HepG2 (cell line): ENCODE data around the gene NLRC5. TPM values are rescaled to one million over a fixed set of nuclear protein-coding genes. Genes with fewer than 3 reads are reported as not detected.

Source experiments
- CHD2 ChIP-seq: IDR thresholded peaks from 2 replicates; pipeline ENCODE4 v1.6.1; 2011; ENCODE audit warnings: low read depth, low read length, improper control_type of control experiment
- EZH2 ChIP-seq: conservative IDR thresholded peaks from 2 replicates; pipeline ENCODE4 v1.6.1; 2012; ENCODE audit warnings: mild to moderate bottlenecking, low read depth, low read length, moderate library complexity
- HOXA5 ChIP-seq: sonication (generic); formaldehyde crosslinking; IDR thresholded peaks from 2 replicates; pipeline ENCODE4 v1.4.0; 2020; ENCODE audit warnings: missing genetic modification reagents
- HOXD1 ChIP-seq: sonication (generic); formaldehyde crosslinking; IDR thresholded peaks from 2 replicates; pipeline ENCODE4 v1.5.0; 2020; ENCODE audit warnings: missing genetic modification reagents
- PRDM10 ChIP-seq: sonication (generic); formaldehyde crosslinking; IDR thresholded peaks from 2 replicates; pipeline ENCODE4 v1.4.0; 2020; ENCODE audit warnings: low read depth, missing genetic modification reagents
- PRDM4 ChIP-seq: sonication (generic); formaldehyde crosslinking; IDR thresholded peaks from 2 replicates; pipeline ENCODE4 v1.9.0; 2021; ENCODE audit warnings: missing genetic modification reagents, borderline replicate concordance
- TARDBP ChIP-seq: sonication (generic); formaldehyde crosslinking; IDR thresholded peaks from 2 replicates; pipeline ENCODE4 v1.8.0; 2022; ENCODE audit warnings: mild to moderate bottlenecking, missing genetic modification reagents
- TCF7L2 ChIP-seq: IDR thresholded peaks from 2 replicates; pipeline ENCODE4 v1.6.1; 2011; ENCODE audit warnings: mild to moderate bottlenecking, low read depth, low read length, moderate library complexity
- THAP11 ChIP-seq: IDR thresholded peaks from 2 replicates; pipeline ENCODE4 v1.6.1; 2016; ENCODE audit warnings: missing biosample characterization, missing genetic modification reagents
- ZBTB7A ChIP-seq: sonication (generic); formaldehyde crosslinking; IDR thresholded peaks from 2 replicates; pipeline ENCODE4 v1.8.0; 2022; ENCODE audit warnings: mild to moderate bottlenecking, missing genetic modification reagents
- ZNF234 ChIP-seq: sonication (generic); formaldehyde crosslinking; conservative IDR thresholded peaks from 2 replicates; pipeline ENCODE4 v1.5.1; 2020; ENCODE audit warnings: mild to moderate bottlenecking, missing genetic modification reagents
- ZNF235 ChIP-seq: sonication (generic); formaldehyde crosslinking; IDR thresholded peaks from 2 replicates; pipeline ENCODE4 v1.8.1; 2023; ENCODE audit warnings: mild to moderate bottlenecking, missing genetic modification reagents, borderline replicate concordance
- ZNF652 ChIP-seq: IDR thresholded peaks from 2 replicates; pipeline ENCODE4 v1.6.1; 2016; ENCODE audit warnings: low read depth, borderline replicate concordance
- ZNF737 ChIP-seq: sonication (generic); formaldehyde crosslinking; IDR thresholded peaks from 2 replicates; pipeline ENCODE4 v1.5.0; 2020; ENCODE audit warnings: missing genetic modification reagents, mild to moderate bottlenecking, borderline replicate concordance
- ZSCAN20 ChIP-seq: sonication (generic); formaldehyde crosslinking; IDR thresholded peaks from 2 replicates; pipeline ENCODE4 v1.4.0; 2020; ENCODE audit warnings: missing genetic modification reagents, mild to moderate bottlenecking, borderline replicate concordance
- polyA plus RNA-seq, 8 experiments: library from polyadenylated mRNA; depleted of rRNA in 3 of 8; stranded (reverse) in 7 of 8; unstranded in 1 of 8; fragments of >200 nt; fragmentation: Illumina TruSeq in 4 of 8; extraction: Trizol in 4 of 8; gene quantifications; 2 replicates each; pipeline versions ENCODE4 v1.2.1 to v1.2.3, GENCODE V29; 2011 to 2016; ENCODE audit warnings: low read depth in 4 of 8, missing spikeins in 1 of 8, mixed read lengths in 1 of 8; ENCODE audit not compliant: insufficient read depth in 1 of 8
- total RNA-seq, 5 experiments: library from RNA; depleted of rRNA; stranded (reverse); fragments of >200 nt; fragmentation: Illumina TruSeq; extraction: Trizol; gene quantifications; 2 replicates each; pipeline ENCODE4 v1.2.3, GENCODE V29; 2016; ENCODE audit warnings: low read depth in 1 of 5
- TF ChIP-seq, protein P1 (sequence below): sonication (generic); formaldehyde crosslinking; conservative IDR thresholded peaks from 2 replicates; pipeline ENCODE4 v1.4.0; 2020; ENCODE audit warnings: missing genetic modification reagents
- TF ChIP-seq, protein P2 (sequence below): IDR thresholded peaks from 2 replicates; pipeline ENCODE4 v1.6.1; 2016; ENCODE audit warnings: mild to moderate bottlenecking, missing biosample characterization, missing genetic modification reagents
- TF ChIP-seq, protein P3 (sequence below): sonication (generic); formaldehyde crosslinking; IDR thresholded peaks from 2 replicates; pipeline ENCODE4 v1.8.1; 2023; ENCODE audit warnings: mild to moderate bottlenecking, missing genetic modification reagents

The NLRC5 gene
- total and polyA plus RNA-seq, 2 of the 13 experiments (the other 11 are each of a cell fraction or from before 2014, with no cell fraction given) = 6.3 to 12.7 TPM

- TF ChIP-seq, protein P1, sequence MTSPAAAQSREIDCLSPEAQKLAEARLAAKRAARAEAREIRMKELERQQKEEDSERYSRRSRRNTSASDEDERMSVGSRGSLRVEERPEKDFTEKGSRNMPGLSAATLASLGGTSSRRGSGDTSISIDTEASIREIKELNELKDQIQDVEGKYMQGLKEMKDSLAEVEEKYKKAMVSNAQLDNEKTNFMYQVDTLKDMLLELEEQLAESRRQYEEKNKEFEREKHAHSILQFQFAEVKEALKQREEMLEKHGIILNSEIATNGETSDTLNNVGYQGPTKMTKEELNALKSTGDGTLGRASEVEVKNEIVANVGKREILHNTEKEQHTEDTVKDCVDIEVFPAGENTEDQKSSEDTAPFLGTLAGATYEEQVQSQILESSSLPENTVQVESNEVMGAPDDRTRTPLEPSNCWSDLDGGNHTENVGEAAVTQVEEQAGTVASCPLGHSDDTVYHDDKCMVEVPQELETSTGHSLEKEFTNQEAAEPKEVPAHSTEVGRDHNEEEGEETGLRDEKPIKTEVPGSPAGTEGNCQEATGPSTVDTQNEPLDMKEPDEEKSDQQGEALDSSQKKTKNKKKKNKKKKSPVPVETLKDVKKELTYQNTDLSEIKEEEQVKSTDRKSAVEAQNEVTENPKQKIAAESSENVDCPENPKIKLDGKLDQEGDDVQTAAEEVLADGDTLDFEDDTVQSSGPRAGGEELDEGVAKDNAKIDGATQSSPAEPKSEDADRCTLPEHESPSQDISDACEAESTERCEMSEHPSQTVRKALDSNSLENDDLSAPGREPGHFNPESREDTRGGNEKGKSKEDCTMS (CRISPR knock-in tag) = no peak
- no peak for TF ChIP-seq TCF7L2
- TF ChIP-seq CHD2 = no peak
- TF ChIP-seq, protein P2, sequence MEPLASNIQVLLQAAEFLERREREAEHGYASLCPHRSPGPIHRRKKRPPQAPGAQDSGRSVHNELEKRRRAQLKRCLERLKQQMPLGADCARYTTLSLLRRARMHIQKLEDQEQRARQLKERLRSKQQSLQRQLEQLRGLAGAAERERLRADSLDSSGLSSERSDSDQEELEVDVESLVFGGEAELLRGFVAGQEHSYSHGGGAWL (CRISPR knock-in tag) = no peak
- no peak for TF ChIP-seq PRDM4
- no peak; the same call in 1 of the 2 replicates for TF ChIP-seq ZSCAN20 (CRISPR knock-in tag)
- TF ChIP-seq ZBTB7A (CRISPR knock-in tag) = peak; percentile 59; the same call in 1 of the 2 replicates
- no peak for TF ChIP-seq HOXA5
- no peak for TF ChIP-seq HOXD1 (CRISPR knock-in tag)
- TF ChIP-seq EZH2 = no peak
- TF ChIP-seq ZNF235 (CRISPR knock-in tag) = no peak
- TF ChIP-seq, protein P3, sequence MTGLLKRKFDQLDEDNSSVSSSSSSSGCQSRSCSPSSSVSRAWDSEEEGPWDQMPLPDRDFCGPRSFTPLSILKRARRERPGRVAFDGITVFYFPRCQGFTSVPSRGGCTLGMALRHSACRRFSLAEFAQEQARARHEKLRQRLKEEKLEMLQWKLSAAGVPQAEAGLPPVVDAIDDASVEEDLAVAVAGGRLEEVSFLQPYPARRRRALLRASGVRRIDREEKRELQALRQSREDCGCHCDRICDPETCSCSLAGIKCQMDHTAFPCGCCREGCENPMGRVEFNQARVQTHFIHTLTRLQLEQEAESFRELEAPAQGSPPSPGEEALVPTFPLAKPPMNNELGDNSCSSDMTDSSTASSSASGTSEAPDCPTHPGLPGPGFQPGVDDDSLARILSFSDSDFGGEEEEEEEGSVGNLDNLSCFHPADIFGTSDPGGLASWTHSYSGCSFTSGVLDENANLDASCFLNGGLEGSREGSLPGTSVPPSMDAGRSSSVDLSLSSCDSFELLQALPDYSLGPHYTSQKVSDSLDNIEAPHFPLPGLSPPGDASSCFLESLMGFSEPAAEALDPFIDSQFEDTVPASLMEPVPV (CRISPR knock-in tag) = no peak; the same call in 1 of the 2 replicates
- no peak for TF ChIP-seq ZNF737
- TF ChIP-seq PRDM10 (CRISPR knock-in tag) = no peak
- no peak for TF ChIP-seq ZNF234 (CRISPR knock-in tag)
- TF ChIP-seq ZNF652 (CRISPR knock-in tag) = no peak
- TF ChIP-seq TARDBP = no peak
- no peak for TF ChIP-seq THAP11 (CRISPR knock-in tag)
Observed at GRCh38 chr16:57091975-57092785, 102.8 kb downstream of the NLRC5 start, which contains the start of gene CPNE2 (continued).
